Transverse colon (tissue), 4 donors: ENCODE data around the gene HPSE2. TPM values are rescaled to one million over a fixed set of nuclear protein-coding genes. Genes with fewer than 3 reads are reported as not detected.
"Not testable (repeated sequence)": the region's sequence is repeated elsewhere in the genome, so short reads cannot be mapped to it uniquely, and the experiment has no call there.

Experiments used
- DNase-seq: peaks from one replicate; pipeline ENCODE4 v3.0.0-alpha.2; 2019
- H3K27ac ChIP-seq, 4 donors: fragments of 200-600 bp; sonication (generic); 2 replicates each; pipeline ENCODE4 v1.5.1; 2016 to 2018; ENCODE audit warnings: inconsistent platforms in 4 of 4
- H3K27me3 ChIP-seq: fragments of 200-600 bp; sonication (generic); 2 replicates; pipeline ENCODE4 v1.5.1; 2017; ENCODE audit warnings: inconsistent platforms
- H3K36me3 ChIP-seq, 4 donors: fragments of 200-600 bp; sonication (generic); 2 replicates each; pipeline ENCODE4 v1.5.1; 2017 to 2019; ENCODE audit warnings: inconsistent platforms in 4 of 4
- H3K4me1 ChIP-seq, 4 donors: fragments of 200-600 bp; sonication (generic); 2 replicates each; pipeline ENCODE4 v1.5.1; 2017 to 2020; ENCODE audit warnings: inconsistent platforms in 4 of 4
- H3K4me3 ChIP-seq, 4 donors: fragments of 200-600 bp; sonication (generic); 1 replicate in 1 of 4; 2 replicates in 3 of 4; pipeline versions ENCODE4 v1.5.1 to v1.6.1; 2017 to 2019; ENCODE audit warnings: inconsistent platforms in 4 of 4
- H3K9me3 ChIP-seq, 2 donors: fragments of 200-600 bp; sonication (generic); 2 replicates each; pipeline ENCODE4 v1.5.1; 2017 to 2019; ENCODE audit warnings: inconsistent platforms in 2 of 2
- CTCF ChIP-seq, 5 experiments: fragments of 200-600 bp in 3 of 5; fragments of 450-650 bp in 2 of 5; sonication (generic) in 3 of 5; IDR thresholded peaks; 1 replicate in 2 of 5; 2 replicates in 3 of 5; pipeline ENCODE4 v1.5.1; 2016 to 2017; ENCODE audit warnings: antibody characterized with exemption in 5 of 5, inconsistent platforms in 3 of 5, mild to moderate bottlenecking in 2 of 5, moderate library complexity in 1 of 5
- EP300 ChIP-seq: sonication (generic); formaldehyde crosslinking; IDR thresholded peaks from one replicate; pipeline ENCODE4 v1.6.1; 2017; ENCODE audit warnings: antibody characterized with exemption, low read depth
- POLR2A ChIP-seq: fragments of 450-650 bp; IDR thresholded peaks from one replicate; pipeline ENCODE4 v1.6.1; 2016; ENCODE audit warnings: antibody characterized with exemption, mild to moderate bottlenecking, moderate library complexity
- POLR2AphosphoS5 ChIP-seq, 3 donors: sonication (generic); formaldehyde crosslinking; IDR thresholded peaks; one replicate each; pipeline ENCODE4 v1.6.1; 2016; ENCODE audit warnings: antibody characterized with exemption in 3 of 3
- WGBS, 2 donors: methylation state at CpG; one replicate each; pipeline ENCODE4 v1.1.5; 2018; ENCODE audit warnings: low coverage in 1 of 2; 5-methylcytosine and 5-hydroxymethylcytosine counted together
- in situ Hi-C, 4 donors: fragments of 200-750 bp; cut with MboI; loops; one replicate each; pipeline versions ENCODE4 v1.15.0 to v1.15.1; 2017; ENCODE audit warnings: low sequenced_read_pairs in 3 of 4, low pct_ligation_motif_present in 1 of 4, low pct_unique_long_range_greater_than_20kb in 1 of 4
- intact Hi-C: fragments of 100-400 bp; cut with DNase I; formaldehyde crosslinking; loops from one replicate; pipeline ENCODE4 v1.15.1; 2023; ENCODE audit warnings: low total_unique reads
- total RNA-seq, 4 donors: library from RNA; depleted of rRNA; stranded (reverse); fragments of >200 nt; gene quantifications; one replicate each; pipeline ENCODE4 v1.1.0, GENCODE V29; 2016

HPSE2 gene
- total RNA-seq, 4 donors from 2014 or later: 2.2 to 3.0 TPM; not detected in 2

- no peaks in the 10 kb centered on the region for H3K9me3 ChIP-seq
- H3K4me1 ChIP-seq: no peaks in the 10 kb centered on the region
- WGBS, 2 donors: 69 to 100% methylated on average over 3 of the region's 3 CpGs
- no peak overlapping the region for H3K27ac ChIP-seq
- in situ Hi-C loops (no loop called here), intact Hi-C loops (no loop called here)
- DNase-seq: no peak
- no peaks in the 10 kb centered on the region for H3K27me3 ChIP-seq
- TF ChIP-seq POLR2A: no peak
- TF ChIP-seq EP300: no peak
- no peak for TF ChIP-seq CTCF (IDR thresholded peaks at IDR 0.05)
- no peak for TF ChIP-seq POLR2AphosphoS5 (IDR thresholded peaks at IDR 0.05)
- H3K4me3 ChIP-seq: no peak overlapping the region
- no peaks in the 10 kb centered on the region for H3K36me3 ChIP-seq
Measured at GRCh38 chr10:98908868-98909267, 326.8 kb downstream of the HPSE2 start.

- DNase-seq, H3K4me3 ChIP-seq, in situ Hi-C loops, H3K27ac ChIP-seq, intact Hi-C loops, H3K36me3 ChIP-seq, H3K9me3 ChIP-seq, H3K27me3 ChIP-seq, H3K4me1 ChIP-seq: not testable (repeated sequence)
- 95 to 96% methylated on average over 4 to 8 of the region's 8 CpGs for WGBS, 2 donors
Measured at GRCh38 chr10:98908247-98908646, 327.4 kb downstream of the HPSE2 start.

GRCh38 chr10:98901441-98902110, 334.1 kb downstream of the HPSE2 start:
- Histone ChIP-seq H3K27ac (no peak overlapping the region), H3K27me3 (no peaks in the 10 kb centered on the region), H3K4me1 (peaks cover 0 to 5% (median 0%) of the 10 kb centered on the region in 4 donors), H3K4me3 (no peak overlapping the region), H3K9me3 (no peaks in the 10 kb centered on the region), H3K36me3 (no peaks in the 10 kb centered on the region)
- intact Hi-C loops (no loop called here), in situ Hi-C loops (no loop called here)
- no peak for DNase-seq
- TF ChIP-seq POLR2AphosphoS5 (IDR thresholded peaks at IDR 0.05): no peak
- TF ChIP-seq POLR2A: no peak
- TF ChIP-seq CTCF (IDR thresholded peaks at IDR 0.05): no peak
- 59 to 69% methylated on average over 4 of the region's 4 CpGs for WGBS, 2 donors

- intact Hi-C loops (no loop called here), in situ Hi-C loops (no loop called here)
- no peaks in the 10 kb centered on the region for H3K9me3 ChIP-seq
- peaks cover 0 to 5% (median 0%) of the 10 kb centered on the region in 4 donors for H3K4me1 ChIP-seq
- 25 to 28% methylated on average over 3 of the region's 3 CpGs for WGBS, 2 donors
- TF ChIP-seq POLR2AphosphoS5 (IDR thresholded peaks at IDR 0.05) (no peak), POLR2A (no peak), CTCF (IDR thresholded peaks at IDR 0.05) (no peak), EP300 (no peak)
- no peak overlapping the region for H3K27ac ChIP-seq
- DNase-seq: no peak
- no peak overlapping the region for H3K4me3 ChIP-seq
- no peaks in the 10 kb centered on the region for H3K36me3 ChIP-seq
- H3K27me3 ChIP-seq: no peaks in the 10 kb centered on the region
Measured at GRCh38 chr10:98899018-98899417, 336.6 kb downstream of the HPSE2 start.

GRCh38 chr10:98892523-98892922, 343.1 kb downstream of the HPSE2 start:
- no peaks in the 10 kb centered on the region for H3K9me3 ChIP-seq
- no peaks in the 10 kb centered on the region for H3K36me3 ChIP-seq
- DNase-seq: no peak
- intact Hi-C loops (no loop called here), in situ Hi-C loops (no loop called here)
- no peak for TF ChIP-seq POLR2A
- WGBS, 2 donors: 49 to 71% methylated on average over 1 of the region's 1 CpG
- H3K4me1 ChIP-seq: no peaks in the 10 kb centered on the region
- H3K4me3 ChIP-seq: no peak overlapping the region
- H3K27ac ChIP-seq: no peak overlapping the region
- H3K27me3 ChIP-seq: no peaks in the 10 kb centered on the region
